NCI-H146 treated with DMSO at 0.1 percent for 48 hours (cell line): ENCODE measurements around the gene ADAMTS9.

Experiments
- DNase-seq: peaks from one replicate; lab custom pipeline; 2025; ENCODE audit not compliant: unreplicated experiment; lab: John Stamatoyannopoulos, UW

ADAMTS9 gene

DNA sequence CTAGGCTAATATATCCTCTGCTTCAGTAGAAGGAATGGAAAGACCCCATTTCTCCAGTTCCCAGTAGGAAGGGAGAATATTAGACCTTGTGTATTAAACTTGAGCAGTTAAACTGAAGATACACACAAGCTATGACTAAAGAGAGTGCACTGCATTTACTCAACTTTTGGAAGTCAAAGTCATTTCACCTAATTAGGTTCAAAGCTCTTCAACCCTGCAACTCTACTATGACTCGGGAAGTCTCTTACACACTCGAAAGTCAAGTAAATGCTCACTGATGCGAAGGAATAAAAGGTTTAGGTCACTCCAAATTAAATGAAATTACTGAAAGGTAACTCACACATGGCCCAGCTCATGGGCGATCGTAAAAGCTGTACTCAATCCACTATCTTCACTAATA, 33.8 kb downstream of the ADAMTS9 start:
- DNase-seq: no peak

DNA sequence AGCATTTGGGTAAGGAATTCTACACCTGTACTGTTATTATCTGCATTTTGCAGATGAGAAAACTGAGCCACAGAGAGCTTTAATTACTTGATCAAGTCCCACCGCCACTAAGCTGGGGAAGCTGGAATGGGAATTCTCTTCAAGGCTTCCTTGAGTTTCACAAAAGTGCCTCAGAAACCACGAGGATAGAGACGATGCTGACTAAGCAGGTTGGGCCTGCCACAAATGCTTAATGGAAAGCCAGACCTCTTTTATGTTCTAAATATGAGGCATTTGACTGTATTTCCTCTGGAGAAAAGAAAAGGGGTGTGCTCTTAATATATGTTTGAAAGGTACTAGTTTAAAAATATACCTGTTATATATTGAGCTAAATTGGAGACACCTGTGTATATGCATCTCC, 34.7 kb downstream of the ADAMTS9 start:
- DNase-seq: no peak

DNA sequence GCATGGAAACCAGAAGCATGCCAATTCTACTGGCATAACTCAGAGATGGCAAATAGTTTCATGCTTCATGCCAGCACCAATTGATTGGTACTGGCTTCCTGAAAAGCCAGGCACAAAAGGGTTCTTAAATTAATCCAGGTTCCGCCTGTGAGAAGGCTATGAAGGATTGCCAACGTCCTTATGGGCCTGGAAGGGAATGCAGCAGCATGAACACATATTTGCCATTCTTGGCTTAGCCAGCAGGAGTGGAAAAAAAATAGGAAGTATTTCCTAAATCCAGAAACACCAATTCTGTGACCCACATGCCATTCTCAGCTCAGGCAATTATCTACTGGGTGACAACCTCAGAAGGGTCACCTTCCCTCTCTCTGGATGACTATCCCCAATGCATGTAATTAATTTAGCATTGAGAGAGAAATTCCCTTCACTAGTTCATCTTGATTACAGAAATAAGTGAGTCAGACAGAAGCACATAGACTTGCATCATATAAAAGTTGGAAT, 36.0 kb downstream of the ADAMTS9 start:
- DNase-seq: no peak

DNA sequence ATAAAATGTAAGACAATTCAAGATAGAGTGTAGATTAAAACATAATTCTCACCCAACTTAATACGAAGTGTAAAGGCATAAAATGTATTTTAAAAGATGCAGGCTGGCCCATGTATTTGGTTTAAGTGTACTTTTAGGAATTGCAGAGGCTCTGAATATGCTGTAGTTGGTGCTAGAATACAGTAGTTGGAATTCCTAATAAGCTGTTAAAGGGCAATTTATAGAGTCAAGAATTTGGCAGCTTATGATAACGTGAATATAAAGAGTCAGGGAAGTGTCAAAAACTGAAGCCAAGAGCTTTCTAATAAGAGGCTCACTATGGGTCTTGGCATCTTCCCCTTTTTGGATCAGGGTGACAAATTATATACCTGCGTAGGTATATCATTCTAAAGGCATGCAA, 36.5 kb downstream of the ADAMTS9 start:
- DNase-seq: no peak

DNA sequence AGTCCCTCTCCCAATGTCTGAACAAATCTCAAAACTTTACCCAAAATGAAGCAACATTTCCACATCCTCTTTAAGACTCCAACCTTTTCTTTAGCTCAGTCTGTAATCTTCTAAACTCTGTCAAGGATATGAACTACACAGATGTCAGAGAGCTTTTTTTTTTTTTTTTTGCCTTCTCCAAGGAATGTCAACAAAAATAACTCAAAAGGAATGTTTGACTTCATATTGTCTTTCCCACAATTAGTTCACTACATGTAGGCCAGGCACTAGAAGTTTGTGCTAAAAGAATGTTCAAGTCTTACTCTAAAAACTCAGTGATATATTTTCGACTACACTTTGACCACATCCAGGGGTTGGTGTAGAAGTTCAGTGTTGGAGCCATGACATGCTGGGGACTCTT, 37.1 kb downstream of the ADAMTS9 start:
- no peak for DNase-seq

DNA sequence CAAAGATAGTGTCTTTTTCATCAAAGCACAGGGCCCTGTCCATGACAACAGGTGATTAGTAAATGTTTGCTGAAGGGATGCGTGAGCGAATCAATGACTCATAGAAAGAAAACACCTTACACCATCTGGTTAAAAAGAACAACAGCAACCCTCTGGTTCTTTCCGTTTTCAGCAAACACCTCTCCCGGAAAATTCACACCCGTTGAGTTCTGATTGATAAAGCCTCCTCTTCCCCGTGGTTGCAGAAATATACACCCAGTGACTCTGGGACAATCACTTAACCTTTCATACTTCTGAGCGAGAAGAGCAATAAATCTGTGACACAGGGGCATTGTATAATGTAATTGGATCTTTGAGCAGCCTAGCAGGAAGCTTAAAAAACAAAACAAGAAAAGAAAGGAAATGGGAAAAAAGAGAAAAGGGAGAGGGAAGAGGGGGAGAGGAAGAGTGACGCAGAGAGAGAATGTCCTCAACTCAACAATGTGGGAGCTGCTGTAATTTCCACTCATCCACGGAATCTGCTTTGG, 37.6 kb downstream of the ADAMTS9 start:
- DNase-seq: no peak

DNA sequence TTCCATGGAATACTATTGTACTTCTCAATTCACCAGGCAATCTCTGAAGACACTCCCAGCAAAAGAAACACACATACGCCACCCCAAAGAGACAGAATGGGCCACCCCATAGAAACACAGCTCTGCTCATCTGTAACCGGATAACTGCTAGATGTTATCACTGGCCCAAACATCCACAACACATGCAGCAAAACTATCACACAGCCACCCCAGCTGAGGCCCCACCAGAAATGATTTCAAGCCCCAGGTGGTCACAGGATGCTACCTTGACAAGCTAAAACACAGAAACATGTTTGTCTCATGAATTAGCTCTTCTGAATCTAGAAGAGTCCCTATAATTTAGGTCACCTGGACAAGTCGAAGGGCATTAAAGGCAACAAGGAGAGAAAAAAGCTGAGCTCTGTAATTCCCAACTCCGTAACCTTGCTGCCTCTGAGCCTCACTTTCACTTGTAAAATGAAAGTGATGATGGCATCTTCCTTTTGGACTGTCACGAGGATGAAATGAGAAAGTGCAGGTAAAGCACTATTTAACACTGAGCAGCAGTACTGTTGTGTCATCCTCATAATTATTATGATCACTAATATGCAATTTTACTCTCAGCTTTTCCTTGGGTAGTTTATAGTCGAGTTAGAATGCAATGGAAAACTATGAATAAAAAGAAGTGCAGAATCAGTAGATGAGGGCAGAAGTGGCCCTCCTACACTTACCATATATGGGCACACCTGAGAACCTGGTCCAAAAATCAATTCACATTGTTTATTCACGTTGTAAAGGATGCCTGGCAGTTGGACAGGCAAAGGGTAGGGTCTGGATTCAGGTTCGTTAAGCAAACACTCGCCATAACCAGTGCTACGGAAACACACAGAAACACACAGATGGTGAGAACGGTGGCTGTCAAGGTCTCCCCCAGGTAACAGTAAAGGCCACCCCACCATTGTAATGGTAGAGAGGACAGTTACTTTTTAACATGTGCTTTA, 38.6 kb downstream of the ADAMTS9 start:
- DNase-seq: no peak

DNA sequence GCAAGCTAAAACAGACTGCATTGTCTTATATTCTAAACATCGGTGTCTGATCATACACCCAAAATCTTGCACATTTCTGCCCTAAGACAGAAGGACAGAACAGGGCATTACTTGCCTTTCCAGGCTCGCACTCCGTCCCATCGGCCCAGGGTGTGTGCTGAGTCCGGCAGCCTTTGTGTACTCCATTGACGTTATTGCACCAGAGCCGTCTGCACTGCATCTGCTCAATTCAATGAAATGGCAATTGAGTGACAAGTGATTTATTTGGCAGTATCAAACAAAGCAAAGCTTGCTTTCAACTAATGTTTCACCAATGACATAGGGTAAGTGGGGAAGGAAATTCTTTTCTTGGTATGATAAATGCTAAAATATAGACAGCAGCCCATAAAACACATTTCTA, 40.0 kb downstream of the ADAMTS9 start:
- no peak for DNase-seq

DNA sequence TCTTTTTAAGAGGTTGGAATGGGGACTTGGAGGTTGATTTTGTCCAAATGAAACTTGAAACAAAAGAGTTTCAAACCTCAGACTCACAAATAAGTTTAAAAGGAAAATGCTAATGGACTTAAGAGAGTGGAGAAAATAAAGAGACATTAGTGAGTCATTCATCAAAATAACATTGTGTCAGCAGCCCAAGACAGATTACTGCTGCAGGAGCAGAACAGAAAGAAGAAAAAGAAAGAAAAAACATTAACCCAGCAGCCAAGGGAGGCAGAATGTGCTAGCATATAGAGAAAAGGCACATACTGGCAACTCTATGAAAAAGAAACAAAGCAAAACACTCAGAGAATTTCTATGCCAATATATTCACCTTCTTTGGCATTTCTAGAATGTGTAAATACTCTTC, 42.6 kb downstream of the ADAMTS9 start:
- DNase-seq: no peak

DNA sequence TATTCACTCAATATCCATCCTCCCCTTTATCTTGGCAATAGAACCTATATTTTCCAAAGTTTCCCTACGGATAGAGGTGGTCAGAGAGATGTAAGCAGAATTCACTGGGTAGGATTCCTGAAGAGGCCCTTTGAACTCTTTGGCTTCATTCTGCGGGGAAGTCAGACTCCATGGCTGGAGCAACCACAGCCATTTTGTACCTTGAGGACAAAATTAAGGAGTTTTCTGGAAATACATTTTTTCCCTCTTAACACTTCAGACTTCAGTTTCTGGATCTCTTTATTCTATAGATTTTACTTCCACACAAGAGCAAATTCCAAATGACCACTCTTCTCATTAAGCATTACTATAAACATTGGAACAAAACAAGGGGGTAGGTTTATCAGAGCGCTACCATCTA, 43.3 kb downstream of the ADAMTS9 start:
- no peak for DNase-seq

DNA sequence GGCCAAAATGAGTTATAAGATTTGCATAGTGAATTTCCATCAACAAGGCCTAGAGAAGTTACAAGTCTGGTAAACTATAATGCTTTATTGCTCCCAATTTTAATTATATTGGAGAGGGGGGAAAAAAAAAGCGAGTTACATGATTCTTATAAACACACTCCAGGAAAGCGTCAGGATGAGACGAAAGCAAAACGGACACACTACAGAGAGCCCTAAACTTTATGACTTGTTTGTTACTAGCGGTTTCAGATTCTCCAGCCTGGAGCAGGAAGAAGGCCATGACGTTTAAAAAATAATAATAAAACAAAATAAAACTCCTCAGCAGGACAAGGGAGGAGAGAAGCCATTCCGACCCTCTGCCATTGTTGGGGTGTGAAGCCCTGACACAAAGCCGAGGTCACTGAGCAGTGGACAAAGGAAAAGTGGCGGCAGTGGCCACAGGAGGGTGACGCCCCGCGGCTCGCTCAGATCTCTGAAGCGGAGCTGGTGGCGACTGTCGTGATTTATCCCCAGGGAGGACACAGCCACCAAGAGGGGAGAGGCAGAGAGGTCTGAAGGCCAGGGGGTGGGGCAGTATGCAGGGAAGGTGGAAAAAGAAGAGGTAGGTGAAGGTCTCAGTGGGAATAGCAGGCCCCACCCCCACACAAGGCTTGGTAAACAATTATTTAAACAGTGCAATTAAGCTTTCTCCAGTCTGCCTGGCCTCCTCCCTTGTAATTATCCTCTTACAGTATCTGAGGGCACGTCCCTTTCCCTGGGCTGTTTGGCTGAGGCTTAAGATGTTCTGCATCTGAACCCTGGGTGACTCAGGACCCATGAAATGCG, 45.3 kb downstream of the ADAMTS9 start:
- no peak for DNase-seq

DNA sequence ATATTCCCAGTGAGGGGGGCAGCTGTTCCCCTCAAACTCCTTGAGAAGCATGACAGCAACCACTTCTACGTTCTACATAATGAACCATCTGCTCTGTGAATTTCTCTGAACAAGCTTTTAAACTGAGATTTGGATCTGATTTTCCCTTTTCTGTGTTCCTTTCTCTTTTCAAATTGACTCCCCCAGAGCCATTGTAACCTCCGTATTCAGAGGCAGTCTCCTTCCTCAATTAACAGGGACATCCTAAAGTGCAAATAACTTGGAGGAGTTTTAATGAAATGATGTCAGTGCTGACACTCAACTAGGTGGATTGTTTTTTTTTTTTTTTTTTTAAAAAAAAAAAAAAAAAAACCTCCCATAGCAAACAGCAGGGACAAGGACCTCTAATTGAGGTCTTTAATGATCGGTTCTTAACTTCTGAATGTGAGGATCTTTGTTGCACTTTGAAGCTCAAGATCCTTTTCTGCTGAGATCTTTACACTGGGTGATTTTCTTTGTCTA, 48.8 kb downstream of the ADAMTS9 start:
- DNase-seq: no peak

DNA sequence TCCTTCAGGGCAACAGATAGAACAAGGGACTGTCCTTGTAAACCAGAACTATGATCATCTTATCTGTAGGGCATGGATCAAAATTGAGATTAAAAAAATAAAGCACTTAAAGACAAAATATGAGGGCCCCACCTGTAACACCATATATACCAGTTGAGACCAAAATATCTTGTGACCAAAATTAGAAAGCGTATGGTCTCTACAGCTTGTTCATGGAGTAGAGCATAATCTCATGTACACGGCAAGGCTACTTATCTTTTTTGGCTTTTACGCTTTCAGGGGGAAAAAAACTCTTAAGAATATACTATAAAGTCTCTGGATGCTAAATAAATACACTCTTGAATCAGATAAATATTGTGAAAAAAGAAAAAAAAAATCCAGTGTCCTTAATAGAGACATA, 49.3 kb downstream of the ADAMTS9 start:
- DNase-seq: no peak

DNA sequence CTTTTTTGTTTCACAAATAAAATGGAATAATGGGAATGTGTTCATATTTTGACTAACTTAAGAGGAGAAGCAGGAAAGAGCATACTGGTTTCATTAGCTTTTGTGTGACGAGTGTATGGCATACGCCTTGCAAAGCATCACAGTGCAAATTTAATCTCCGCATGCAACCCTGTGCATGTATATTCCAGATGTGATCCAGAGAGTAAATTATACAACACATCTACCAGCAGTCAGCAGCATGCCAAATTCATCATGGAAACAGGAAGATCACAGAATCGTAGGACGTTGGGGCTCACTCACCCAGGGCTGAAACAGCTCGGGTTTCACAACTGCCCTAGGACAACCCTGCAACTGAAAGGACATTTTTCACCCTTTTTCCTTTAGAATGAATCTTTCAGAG, 53.4 kb downstream of the ADAMTS9 start:
- DNase-seq: no peak

DNA sequence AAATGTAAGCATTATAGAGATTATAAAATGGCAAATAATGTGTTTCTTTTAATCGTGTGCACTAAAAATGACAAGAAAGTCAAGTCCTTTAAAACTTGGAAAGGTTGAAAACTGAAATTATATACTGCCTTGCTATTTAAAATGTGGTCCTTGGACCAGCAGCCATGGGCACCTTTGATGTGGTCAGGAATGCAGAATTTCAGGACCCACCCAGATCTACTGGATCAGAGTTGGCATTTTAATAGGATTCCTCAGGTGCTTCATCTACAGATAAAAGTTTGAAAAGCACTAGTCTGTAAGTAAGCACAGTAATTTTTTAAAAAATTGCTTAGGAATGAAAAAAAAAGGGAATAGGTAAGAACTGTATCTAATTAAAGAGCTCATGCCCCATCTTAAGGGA, 55.8 kb downstream of the ADAMTS9 start:
- no peak for DNase-seq

DNA sequence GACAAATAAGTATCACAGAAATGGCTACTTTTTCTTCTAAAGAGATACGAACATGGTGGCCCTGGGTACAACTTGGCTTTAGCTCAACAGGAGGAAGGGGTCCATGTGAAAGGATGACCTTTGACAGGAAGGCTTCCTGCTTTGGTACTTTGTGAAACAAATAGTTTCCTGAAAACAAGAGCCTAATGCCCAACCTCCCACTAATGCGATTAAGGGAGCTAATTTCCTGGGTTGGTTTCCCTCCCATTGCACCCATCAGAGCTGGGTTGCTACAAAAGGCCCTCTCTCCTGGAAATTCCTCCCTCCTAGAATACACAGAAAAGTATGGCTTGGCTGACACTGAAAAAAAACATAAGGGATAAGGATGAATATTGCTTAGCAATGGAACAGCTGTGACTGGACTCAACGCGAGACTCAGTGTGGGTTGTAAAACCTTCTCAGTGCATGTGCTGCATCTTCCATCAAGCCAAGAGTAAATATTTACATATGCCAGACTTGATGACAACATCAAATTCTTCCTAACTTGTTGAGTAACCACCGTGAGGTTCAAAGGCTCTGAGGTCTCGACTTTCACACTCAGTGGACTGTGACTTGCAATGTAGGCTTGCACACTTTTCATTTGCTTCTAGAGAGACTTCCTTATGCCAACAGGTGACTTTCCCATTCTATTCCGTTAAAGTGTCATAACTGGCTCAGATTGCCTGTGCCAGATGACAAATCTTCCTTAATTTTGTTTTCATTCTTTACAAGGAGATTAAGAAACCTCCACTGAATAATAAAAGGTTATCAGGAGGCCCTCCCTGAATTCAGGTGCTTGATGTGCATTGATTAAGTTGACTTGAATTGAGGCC, 60.1 kb downstream of the ADAMTS9 start:
- no peak for DNase-seq

DNA sequence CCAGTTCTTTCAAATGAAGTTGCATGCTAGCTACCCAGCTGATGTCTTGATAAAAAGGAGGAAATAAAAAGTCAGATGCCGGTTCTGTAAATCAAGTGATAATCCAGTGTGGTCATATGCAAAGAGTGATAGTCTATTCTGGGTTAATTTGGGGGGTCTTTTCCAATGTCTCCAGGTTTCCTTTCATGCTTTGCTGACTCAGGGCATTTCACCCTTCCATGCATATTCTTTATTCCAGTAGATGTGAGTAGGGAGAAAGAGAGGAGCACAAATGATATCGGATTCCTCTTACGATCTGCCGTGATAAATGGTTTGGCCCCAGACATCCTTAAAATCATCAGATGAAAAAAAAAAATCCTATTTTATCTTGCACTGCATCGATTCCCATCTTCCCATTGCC, 60.8 kb downstream of the ADAMTS9 start:
- no peak for DNase-seq

DNA sequence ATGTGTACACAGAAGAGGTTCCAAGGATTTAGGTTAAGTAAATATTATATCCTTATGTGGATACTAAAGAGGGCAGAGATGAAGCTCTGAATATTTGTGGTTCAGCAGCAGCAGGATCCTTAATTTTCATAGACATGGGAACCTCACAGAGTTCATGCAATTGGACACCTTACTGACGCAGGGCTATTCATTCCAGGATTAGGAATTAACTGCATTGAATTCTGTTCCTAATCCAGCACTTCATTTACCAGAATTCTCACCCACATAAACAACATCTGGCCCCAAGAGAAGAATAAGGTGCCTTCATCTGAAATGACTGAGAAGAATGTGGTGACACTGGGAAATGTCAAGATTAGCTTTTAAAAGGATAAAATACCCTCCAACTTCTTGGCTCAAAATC, 62.4 kb downstream of the ADAMTS9 start:
- no peak for DNase-seq

DNA sequence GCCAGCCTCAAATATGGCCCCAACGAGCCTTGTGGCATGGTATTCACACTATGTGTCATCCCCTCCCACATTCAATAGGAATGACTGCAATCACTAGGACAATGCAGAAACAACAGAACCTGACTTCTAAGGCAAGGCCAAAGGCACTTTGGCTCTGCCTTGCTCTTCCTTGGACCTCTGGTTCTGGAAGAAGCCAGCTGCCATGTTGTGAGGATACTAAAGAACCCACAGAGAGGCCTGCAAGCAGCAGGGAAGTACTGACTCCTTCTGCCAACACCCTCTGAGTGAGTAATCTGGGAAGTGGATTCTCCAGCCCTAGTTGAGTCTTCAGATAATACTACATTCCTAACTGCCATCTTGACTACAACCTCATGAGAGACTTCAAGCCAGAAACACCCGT, 64.7 kb downstream of the ADAMTS9 start:
- DNase-seq: no peak

DNA sequence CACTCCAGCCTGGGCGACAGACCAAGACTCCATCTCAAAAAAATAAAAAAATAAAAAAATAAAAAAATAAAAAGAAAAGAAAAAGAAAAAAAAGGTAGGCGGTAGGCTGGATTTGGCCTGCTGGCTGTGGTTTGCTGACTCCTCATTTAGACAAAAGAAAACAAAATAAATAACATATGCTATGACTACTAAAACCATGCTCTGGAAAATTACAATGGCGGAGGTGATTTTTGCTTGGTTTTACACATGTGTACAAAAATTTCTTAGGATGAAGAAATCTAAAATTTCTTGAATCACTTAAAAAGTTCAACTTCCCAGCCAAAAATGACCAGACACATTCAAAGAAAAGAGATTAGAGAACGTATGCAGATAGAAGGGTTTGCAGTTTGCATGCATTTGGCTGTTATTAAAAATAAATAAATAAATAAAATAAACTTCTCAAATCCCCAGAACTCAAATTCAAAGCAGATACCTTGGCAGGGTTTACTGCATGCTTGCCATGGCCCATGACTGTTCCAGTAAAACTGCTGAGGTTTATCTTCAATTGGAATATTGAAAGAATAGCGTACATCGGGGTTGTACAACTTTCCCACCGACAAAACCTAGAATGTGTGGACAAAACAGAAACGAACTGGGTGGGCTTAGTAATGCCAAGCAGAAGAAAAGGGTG, 65.9 kb downstream of the ADAMTS9 start:
- DNase-seq: no peak
